ENCODE data around the gene SPNS2.

The SPNS2 gene

GRCh38 chr17:4502466-4503154, 3.9 kb downstream of the SPNS2 start:
- in situ Hi-C loops (cut with MboI; ENCODE audit: low sequenced_read_pairs) = no loop called here

GRCh38 chr17:4503283-4504025, 4.8 kb downstream of the SPNS2 start:
- in situ Hi-C loops (cut with MboI; ENCODE audit: low sequenced_read_pairs) = no loop called here

- in situ Hi-C loops (cut with MboI; ENCODE audit: low sequenced_read_pairs) = no loop called here
Measured at GRCh38 chr17:4504188-4504587, 5.5 kb downstream of the SPNS2 start.

- in situ Hi-C loops (cut with MboI; ENCODE audit: low sequenced_read_pairs) = no loop called here
Measured at GRCh38 chr17:4505187-4505586, 6.5 kb downstream of the SPNS2 start.

- in situ Hi-C loops (cut with MboI; ENCODE audit: low sequenced_read_pairs) = no loop called here
Measured at GRCh38 chr17:4506175-4506813, 7.6 kb downstream of the SPNS2 start.

GRCh38 chr17:4506892-4507291, 8.2 kb downstream of the SPNS2 start:
- in situ Hi-C loops (cut with MboI; ENCODE audit: low sequenced_read_pairs) = no loop called here

GRCh38 chr17:4507361-4508111, 8.9 kb downstream of the SPNS2 start:
- in situ Hi-C loops (cut with MboI; ENCODE audit: low sequenced_read_pairs) = no loop called here

GRCh38 chr17:4508207-4508606, 9.5 kb downstream of the SPNS2 start:
- in situ Hi-C loops (cut with MboI; ENCODE audit: low sequenced_read_pairs) = no loop called here

- in situ Hi-C loops (cut with MboI; ENCODE audit: low sequenced_read_pairs) = no loop called here
Measured at GRCh38 chr17:4509401-4509800, 10.7 kb downstream of the SPNS2 start.

- in situ Hi-C loops (cut with MboI; ENCODE audit: low sequenced_read_pairs) = no loop called here
Measured at GRCh38 chr17:4509923-4510617, 11.4 kb downstream of the SPNS2 start.

GRCh38 chr17:4510618-4510941, 11.9 kb downstream of the SPNS2 start:
- in situ Hi-C loops (cut with MboI; ENCODE audit: low sequenced_read_pairs) = no loop called here

GRCh38 chr17:4511199-4511932, 12.7 kb downstream of the SPNS2 start:
- in situ Hi-C loops (cut with MboI; ENCODE audit: low sequenced_read_pairs) = no loop called here

- in situ Hi-C loops (cut with MboI; ENCODE audit: low sequenced_read_pairs) = no loop called here
Measured at GRCh38 chr17:4512156-4513112, 13.8 kb downstream of the SPNS2 start.

GRCh38 chr17:4513113-4514032, 14.7 kb downstream of the SPNS2 start:
- in situ Hi-C loops (cut with MboI; ENCODE audit: low sequenced_read_pairs) = no loop called here

- in situ Hi-C loops (cut with MboI; ENCODE audit: low sequenced_read_pairs) = no loop called here
Measured at GRCh38 chr17:4514206-4514605, 15.5 kb downstream of the SPNS2 start.

GRCh38 chr17:4514779-4515178, 16.1 kb downstream of the SPNS2 start:
- in situ Hi-C loops (cut with MboI; ENCODE audit: low sequenced_read_pairs) = no loop called here

- in situ Hi-C loops (cut with MboI; ENCODE audit: low sequenced_read_pairs) = no loop called here
Measured at GRCh38 chr17:4515501-4515900, 16.8 kb downstream of the SPNS2 start.

- in situ Hi-C loops (cut with MboI; ENCODE audit: low sequenced_read_pairs) = no loop called here
Measured at GRCh38 chr17:4516735-4517134, 18.1 kb downstream of the SPNS2 start.
